GM21529 (cell line): ENCODE data around the gene LRRK1.

Experiments used
- ATAC-seq: cut with Tn5 transposase; IDR thresholded peaks from one replicate; pipeline ENCODE4 v1.9.1; 2021; ENCODE audit not compliant: unreplicated experiment

The LRRK1 gene

GRCh38 chr15:100909989-100910955, 8.9 kb upstream of the LRRK1 start:
- ATAC-seq, result no peak

GRCh38 chr15:100911086-100911485, 8.1 kb upstream of the LRRK1 start:
- ATAC-seq, result no peak

- no peak for ATAC-seq
Observed at GRCh38 chr15:100913961-100914360, 5.2 kb upstream of the LRRK1 start.

- no peak for ATAC-seq
Observed at GRCh38 chr15:100914876-100915275, 4.3 kb upstream of the LRRK1 start.

GRCh38 chr15:100918034-100918689, 995 bp upstream of the LRRK1 start:
- peak; percentile 60 for ATAC-seq

- no peak for ATAC-seq
Observed at GRCh38 chr15:100919481-100920405, 586 bp downstream of the LRRK1 start.

- ATAC-seq, result peak; percentile 14
Observed at GRCh38 chr15:100920516-100921135, 1.5 kb downstream of the LRRK1 start.

- ATAC-seq, result peak; percentile 18
Observed at GRCh38 chr15:100922192-100923040, 3.3 kb downstream of the LRRK1 start.

- no peak for ATAC-seq
Observed at GRCh38 chr15:100923076-100923475, 3.9 kb downstream of the LRRK1 start.

GRCh38 chr15:100923902-100924301, 4.7 kb downstream of the LRRK1 start:
- no peak for ATAC-seq

- ATAC-seq, result no peak
Observed at GRCh38 chr15:100924436-100924835, 5.3 kb downstream of the LRRK1 start.

- ATAC-seq, result no peak
Observed at GRCh38 chr15:100925480-100925879, 6.3 kb downstream of the LRRK1 start.

GRCh38 chr15:100926258-100926657, 7.1 kb downstream of the LRRK1 start:
- ATAC-seq, result no peak

GRCh38 chr15:100926971-100927756, 8.0 kb downstream of the LRRK1 start:
- ATAC-seq, result no peak

- no peak for ATAC-seq
Observed at GRCh38 chr15:100928632-100929280, 9.6 kb downstream of the LRRK1 start.

GRCh38 chr15:100929641-100930042, 10.5 kb downstream of the LRRK1 start:
- ATAC-seq, result no peak

GRCh38 chr15:100930306-100930848, 11.2 kb downstream of the LRRK1 start:
- ATAC-seq, result no peak
